ENCODE results near the gene TGFBR3L. TPM values are rescaled to one million over a fixed set of nuclear protein-coding genes. Genes with fewer than 3 reads are reported as not detected.
A peak's percentile ranks its signal among the peaks of the same experiment; 100 is the strongest.

Gene TGFBR3L
- total and polyA plus RNA-seq, 2 of the 8 experiments (the other 6 are each of a cell fraction or from before 2014, with no cell fraction given), result 3.1 to 3.7 TPM

GRCh38 chr19:7908742-7909461 is 5.7 kb upstream of the TGFBR3L start:
- FAIRE-seq, result no peak
- Histone ChIP-seq H3K14ac (ENCODE audit: insufficient read length) (no peak overlapping the region), H3K4ac (replicated peaks; ENCODE audit: insufficient read length, low read depth, low read length) (no peak overlapping the region), H3K9me3 (ENCODE audit: insufficient read depth in 2 of 2, low read depth in 1 of 2, low read length in 1 of 2) (no peaks in the 10 kb centered on the region), H4K5ac (ENCODE audit: insufficient read length, low read depth, low read length) (no peak overlapping the region), H3K27ac (ENCODE audit: low read depth, low read length) (no peak overlapping the region), H4K20me1 (replicated peaks in 1 of 2; ENCODE audit: control insufficient read depth in 1 of 2, insufficient read depth in 2 of 2, low read length in 2 of 2) (peaks cover 5 to 19% of the 10 kb centered on the region in 2 experiments), H2BK15ac (ENCODE audit: low read length) (no peak overlapping the region), H3K56ac (replicated peaks; ENCODE audit: insufficient read length, low read depth, low read length) (no peak overlapping the region), H3K18ac (ENCODE audit: extremely low read depth, low read length) (no peak overlapping the region), H2AK5ac (ENCODE audit: low read depth, low read length) (no peak overlapping the region), H2BK5ac (ENCODE audit: low read depth, low read length) (no peak overlapping the region), H3K4me2 (ENCODE audit: insufficient read depth in 1 of 2, low read depth in 2 of 2, low read length in 2 of 2) (no peak overlapping the region), H3K4me3 (ENCODE audit: extremely low read depth in 1 of 4, insufficient read depth in 2 of 4, low read depth in 3 of 4, low read length in 4 of 4) (no peak overlapping the region), H3K79me1 (ENCODE audit: low read depth, low read length) (peaks cover 11% of the 10 kb centered on the region), H3K9ac (replicated peaks in 1 of 4; ENCODE audit: extremely low read depth in 1 of 4, low read depth in 3 of 4, low read length in 3 of 4) (no peak overlapping the region), H4K8ac (ENCODE audit: extremely low read depth, insufficient read depth, low read length) (no peak overlapping the region), H3K23me2 (ENCODE audit: low read depth, low read length) (peaks cover 5% of the 10 kb centered on the region; the same call in 1 of the 2 replicates), H2AFZ (ENCODE audit: low read length) (no peak overlapping the region), H3K27me3 (replicated peaks in 1 of 4; ENCODE audit: control insufficient read depth in 3 of 4, extremely low read depth in 1 of 4, insufficient read depth in 3 of 4, low read length in 3 of 4) (peaks cover 0 to 1% (median 0%) of the 10 kb centered on the region in 4 experiments; a peak in 1 of 7 replicates), H3K36me3 (ENCODE audit: control insufficient read depth in 2 of 4, insufficient read depth in 4 of 4, low read length in 3 of 4) (peaks cover 5 to 30% (median 16%) of the 10 kb centered on the region in 4 experiments; a peak in 5 of 8 replicates), H3K23ac (ENCODE audit: insufficient read length) (no peak overlapping the region), H3K4me1 (replicated peaks in 1 of 4; ENCODE audit: control insufficient read depth in 3 of 4, insufficient read depth in 4 of 4, low read length in 3 of 4) (peaks cover 0 to 5% (median 4%) of the 10 kb centered on the region in 4 experiments; a peak in 5 of 7 replicates), H2BK20ac (ENCODE audit: low read length) (no peak overlapping the region), H2BK120ac (replicated peaks; ENCODE audit: low read depth, low read length) (no peak overlapping the region), H4K91ac (replicated peaks; ENCODE audit: insufficient read length, low read length) (no peak overlapping the region), H3K79me2 (ENCODE audit: control insufficient read depth in 1 of 2, insufficient read depth in 2 of 2, low read length in 2 of 2) (peaks cover 0 to 22% of the 10 kb centered on the region in 2 experiments; a peak in 2 of 4 replicates), H2BK12ac (ENCODE audit: low read depth, low read length) (no peak overlapping the region)
- CTCF ChIA-PET (ENCODE audit: partially characterized antibody), result interaction anchor here (0.8 to 1.8 kb wide), 12 partner anchors 8 to 185 kb away, joined by 3 to 12 read pairs (median 4); no protein-coding TSS in a partner anchor
- POLR2A ChIA-PET (ENCODE audit: partially characterized antibody), result interaction anchor here (1.0 to 2.3 kb wide), 8 partner anchors 8 to 51 kb away, joined by 4 to 12 read pairs (median 6); partner anchors contain the start of gene TIMM44
- WGBS, 2 experiments (ENCODE audit: extremely low coverage in 1 of 2, insufficient coverage in 1 of 2, insufficient read length in 1 of 2, insufficient replicate concordance in 2 of 2, low coverage in 1 of 2, low lambda C conversion rate in 2 of 2, missing lambda C conversion rate in 1 of 2), result 87% methylated on average over 16 of the region's 19 CpGs; no CpG with 5 or more reads in 1 of the 2 experiments
- DNase-seq (ENCODE audit: low read depth in 1 of 2, low spot score in 2 of 2), result no peak
- no peak for TF ChIP-seq CTBP2 (IDR thresholded peaks at IDR 0.05; ENCODE audit: borderline replicate concordance, insufficient read depth, insufficient read length, low read length)
- TF ChIP-seq MAFK (IDR thresholded peaks at IDR 0.05; ENCODE audit: low read depth, low read length), result no peak
- TF ChIP-seq RAD21 (IDR thresholded peaks at IDR 0.05 in 1 of 2, conservative IDR thresholded peaks at IDR 0.05 in 1 of 2; ENCODE audit: low read depth in 2 of 2, low read length in 2 of 2), result 0 out of 4 replicates have a peak, but pooled peaks of 1 of the 2 experiments have one; percentile 12
- TF ChIP-seq CHD1 (IDR thresholded peaks at IDR 0.05; ENCODE audit: low read depth, low read length), result no peak
- no peak for TF ChIP-seq GABPA (IDR thresholded peaks at IDR 0.05; ENCODE audit: borderline replicate concordance, insufficient read depth, low read length)
- TF ChIP-seq CHD2 (IDR thresholded peaks at IDR 0.05; ENCODE audit: low read length), result no peak
- no peak for TF ChIP-seq NANOG (IDR thresholded peaks at IDR 0.05; ENCODE audit: insufficient read depth, low read depth, low read length, poor library complexity, severe bottlenecking)
- no peak for TF ChIP-seq CREB1 (IDR thresholded peaks at IDR 0.05)
- TF ChIP-seq, protein P1, sequence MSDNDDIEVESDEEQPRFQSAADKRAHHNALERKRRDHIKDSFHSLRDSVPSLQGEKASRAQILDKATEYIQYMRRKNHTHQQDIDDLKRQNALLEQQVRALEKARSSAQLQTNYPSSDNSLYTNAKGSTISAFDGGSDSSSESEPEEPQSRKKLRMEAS (IDR thresholded peaks at IDR 0.05), result no peak
- TF ChIP-seq GTF2F1 (IDR thresholded peaks at IDR 0.05; ENCODE audit: borderline replicate concordance, low read depth, low read length), result no peak
- TF ChIP-seq BACH1 (IDR thresholded peaks at IDR 0.05; ENCODE audit: low read length), result no peak
- TF ChIP-seq BCL11A (IDR thresholded peaks at IDR 0.05; ENCODE audit: low read depth in 2 of 2, low read length in 2 of 2), result no peak

Measured in H1 (cell line).